ENCODE measurements around the gene CCNF. TPM values are rescaled to one million over a fixed set of nuclear protein-coding genes. Genes with fewer than 3 reads are reported as not detected.

Gene CCNF, protein sequence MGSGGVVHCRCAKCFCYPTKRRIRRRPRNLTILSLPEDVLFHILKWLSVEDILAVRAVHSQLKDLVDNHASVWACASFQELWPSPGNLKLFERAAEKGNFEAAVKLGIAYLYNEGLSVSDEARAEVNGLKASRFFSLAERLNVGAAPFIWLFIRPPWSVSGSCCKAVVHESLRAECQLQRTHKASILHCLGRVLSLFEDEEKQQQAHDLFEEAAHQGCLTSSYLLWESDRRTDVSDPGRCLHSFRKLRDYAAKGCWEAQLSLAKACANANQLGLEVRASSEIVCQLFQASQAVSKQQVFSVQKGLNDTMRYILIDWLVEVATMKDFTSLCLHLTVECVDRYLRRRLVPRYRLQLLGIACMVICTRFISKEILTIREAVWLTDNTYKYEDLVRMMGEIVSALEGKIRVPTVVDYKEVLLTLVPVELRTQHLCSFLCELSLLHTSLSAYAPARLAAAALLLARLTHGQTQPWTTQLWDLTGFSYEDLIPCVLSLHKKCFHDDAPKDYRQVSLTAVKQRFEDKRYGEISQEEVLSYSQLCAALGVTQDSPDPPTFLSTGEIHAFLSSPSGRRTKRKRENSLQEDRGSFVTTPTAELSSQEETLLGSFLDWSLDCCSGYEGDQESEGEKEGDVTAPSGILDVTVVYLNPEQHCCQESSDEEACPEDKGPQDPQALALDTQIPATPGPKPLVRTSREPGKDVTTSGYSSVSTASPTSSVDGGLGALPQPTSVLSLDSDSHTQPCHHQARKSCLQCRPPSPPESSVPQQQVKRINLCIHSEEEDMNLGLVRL
- 19.6 and 22.9 TPM in 2 replicates for total RNA-seq

DNA sequence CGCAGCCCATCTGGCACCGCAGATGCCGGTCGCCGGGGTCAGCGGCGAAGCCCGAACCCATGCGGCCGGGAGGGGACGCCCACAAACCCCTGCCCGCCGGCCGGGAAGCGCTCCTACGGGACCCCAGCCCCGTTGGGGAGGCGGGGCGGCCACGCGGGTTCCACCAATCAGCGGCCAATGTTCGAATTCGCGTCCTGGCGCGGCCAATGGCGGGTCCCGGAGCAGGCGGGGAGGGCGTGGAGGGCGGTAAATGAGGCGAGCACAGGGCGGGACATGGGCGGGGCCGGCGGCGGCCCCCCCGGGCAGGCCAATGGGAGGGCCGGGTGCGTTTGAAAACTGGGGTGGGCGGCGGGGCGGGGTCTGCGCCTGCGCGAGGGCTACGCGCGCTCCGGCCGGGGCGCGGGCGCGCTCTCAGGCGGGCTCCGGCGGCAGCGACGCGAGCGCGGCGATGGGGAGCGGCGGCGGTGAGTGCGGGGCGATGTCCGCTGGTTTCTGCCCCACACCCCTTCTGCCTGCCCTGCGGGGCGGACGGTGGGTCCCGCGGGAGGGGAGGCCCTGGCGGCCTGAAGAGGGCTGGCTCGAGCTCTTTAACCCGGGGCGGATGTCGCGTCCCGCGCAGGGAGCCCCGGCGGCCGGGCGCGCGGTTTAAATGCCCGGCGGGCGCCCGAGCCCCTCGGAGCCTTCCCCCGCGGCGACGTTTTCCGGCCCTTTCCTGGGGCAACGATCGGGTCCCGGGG is at the start of gene CCNF:
Gene CCNF (plus strand): TSS at position 414 of the 737 bp plus-strand sequence. CDS start 35 bp downstream, at position 449.

DNA sequence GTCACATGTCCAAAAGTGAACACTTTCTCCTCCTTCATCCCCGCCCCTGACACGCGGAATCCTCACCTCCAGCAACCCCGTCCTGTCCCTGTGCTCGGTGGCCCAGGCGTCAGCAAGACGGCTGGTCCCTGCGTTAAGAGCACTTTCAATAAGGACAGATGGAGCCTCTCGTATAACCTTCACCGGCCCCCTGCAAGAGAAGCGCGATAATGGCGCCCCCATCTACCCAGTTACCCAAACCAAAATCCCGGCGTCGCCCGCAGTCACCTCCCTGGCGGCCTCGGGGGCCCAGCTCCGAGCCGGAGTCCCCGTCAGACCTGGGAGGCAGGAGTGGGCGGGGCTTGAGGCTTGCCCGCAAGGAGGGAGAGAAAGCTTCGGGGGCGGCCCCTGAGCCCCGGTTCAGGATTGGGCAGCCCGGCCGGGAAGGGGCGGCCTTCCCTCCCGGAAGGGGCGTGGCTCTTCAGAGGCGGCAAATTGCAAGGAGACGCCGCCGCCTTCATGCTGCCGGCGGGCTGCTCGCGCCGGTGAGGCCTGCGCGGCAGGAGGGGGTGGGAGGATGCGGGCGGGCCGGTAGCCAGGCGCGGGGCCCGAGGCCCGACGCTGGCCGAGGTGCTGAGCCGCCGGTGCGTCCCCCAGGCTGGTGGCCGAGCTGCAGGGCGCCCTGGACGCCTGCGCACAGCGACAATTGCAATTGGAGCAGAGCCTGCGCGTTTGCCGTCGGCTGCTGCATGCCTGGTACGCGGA is 30.6 kb downstream of the CCNF start, which contains the start of gene TEDC2:
Gene TEDC2 (plus strand): TSS at position 463 of the 744 bp plus-strand sequence. CDS start 36 bp downstream, at position 499.

DNA sequence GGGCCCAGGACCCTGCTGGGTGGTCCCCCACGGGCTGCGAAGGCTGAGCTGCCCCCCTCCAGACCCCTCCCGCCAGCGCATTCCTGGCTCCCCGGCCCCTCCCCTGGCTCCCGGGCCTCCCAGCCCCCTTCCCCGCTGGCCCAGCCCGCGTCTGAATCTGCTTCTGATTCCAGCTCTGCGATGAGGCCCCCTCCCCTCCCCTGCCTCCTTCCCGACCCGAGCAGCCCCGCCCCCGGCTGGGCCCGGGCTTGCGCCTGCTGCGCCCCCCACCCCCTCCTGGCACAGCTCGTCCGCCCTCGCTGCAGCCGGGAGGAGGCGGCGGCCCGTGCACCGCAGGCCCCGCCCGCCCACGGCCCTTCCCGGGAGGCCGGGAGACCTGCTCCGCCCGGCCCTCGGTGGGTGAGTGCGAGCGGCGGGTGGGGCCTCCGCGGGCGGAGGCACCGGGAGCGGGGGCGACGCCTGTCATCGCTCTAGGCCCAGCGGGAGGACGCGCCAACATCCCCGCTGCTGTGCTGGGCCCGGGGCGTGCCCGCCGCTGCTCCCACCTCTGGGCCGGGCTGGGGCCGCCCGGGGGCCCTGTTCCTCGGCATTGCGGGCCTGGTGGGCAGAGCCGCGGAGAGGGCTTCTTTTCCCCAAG is 41.9 kb downstream of the CCNF start, which contains the start of gene NTN3:
Gene NTN3 (plus strand): TSS at position 282 of the 637 bp plus-strand sequence. CDS start 405 bp downstream, outside the sequence.

DNA sequence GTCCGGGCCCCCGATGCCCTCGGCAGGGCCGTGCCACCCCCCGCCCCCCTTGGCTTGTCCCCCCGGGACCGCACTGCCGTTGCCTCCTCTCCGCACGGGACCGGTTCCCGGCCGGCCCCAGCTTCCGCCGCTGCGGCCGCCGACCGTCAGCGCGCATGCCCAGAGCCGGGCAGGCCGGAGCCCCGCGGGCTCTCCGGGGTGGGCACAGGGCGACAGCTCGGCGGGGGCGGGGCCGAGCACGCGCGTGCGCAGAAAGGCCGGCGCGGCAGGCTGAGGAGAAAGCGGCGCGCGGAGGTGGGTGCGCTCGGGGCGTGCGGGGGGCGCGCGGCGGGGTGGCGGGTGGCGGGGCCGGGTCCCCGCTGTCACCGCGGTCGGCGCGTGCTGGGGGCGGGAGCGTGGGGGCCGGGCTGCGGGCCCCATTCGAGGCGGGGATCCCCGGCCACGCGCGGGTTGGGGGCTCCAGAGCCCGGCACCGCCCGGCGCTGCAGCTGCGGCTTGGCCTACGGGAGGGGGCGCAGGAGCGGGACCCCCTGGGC is 45.7 kb downstream of the CCNF start, which contains the start of gene TBC1D24:
Gene TBC1D24 (plus strand): TSS at position 251 of the 536 bp plus-strand sequence. CDS start 21,022 bp downstream, outside the sequence.

Other genes starting within 250 kb of the CCNF start
- 0.42 and 0.46 TPM in 2 replicates for gene CASKIN1, start 232.8 kb upstream of the CCNF start, total RNA-seq
- gene MLST8, start 224.0 kb upstream of the CCNF start, total RNA-seq = 68.9 and 81.9 TPM in 2 replicates
- gene BRICD5, start 218.6 kb upstream of the CCNF start, total RNA-seq = 2.5 and 3.5 TPM in 2 replicates
- 21.9 and 26.8 TPM in 2 replicates for gene PGP, start 214.6 kb upstream of the CCNF start, total RNA-seq
- 23.9 and 26.2 TPM in 2 replicates for gene E4F1, start 205.9 kb upstream of the CCNF start, total RNA-seq
- 0.19 and 0.21 TPM in 2 replicates for gene DNASE1L2, start 193.0 kb upstream of the CCNF start, total RNA-seq
- gene ECI1, start 177.9 kb upstream of the CCNF start, total RNA-seq = 36.0 and 39.4 TPM in 2 replicates
- 178 and 219 TPM in 2 replicates for gene RNPS1, start 161.3 kb upstream of the CCNF start, total RNA-seq
- 0.56 TPM in 1 of 2 replicates, not detected in the other for gene ABCA3, start 88.7 kb upstream of the CCNF start, total RNA-seq
- 11.4 and 19.5 TPM in 2 replicates for gene TEDC2, start 30.7 kb downstream of the CCNF start, total RNA-seq
- gene NTN3, start 41.9 kb downstream of the CCNF start, total RNA-seq = 0.14 TPM in 1 of 2 replicates, not detected in the other
- gene TBC1D24, start 45.7 kb downstream of the CCNF start, total RNA-seq = 5.8 and 6.2 TPM in 2 replicates
- 53.2 and 62.1 TPM in 2 replicates for gene ATP6V0C, start 84.5 kb downstream of the CCNF start, total RNA-seq
- gene AMDHD2, start 90.9 kb downstream of the CCNF start, total RNA-seq = 19.3 and 38.5 TPM in 2 replicates
- gene CEMP1, start 102.0 kb downstream of the CCNF start, total RNA-seq = not detected in 2 replicates
- gene PDPK1, start 108.6 kb downstream of the CCNF start, total RNA-seq = 11.8 and 18.5 TPM in 2 replicates